OCI-M2 (cell line): ENCODE measurements around the gene RPL22.
"Not testable (repeated sequence)": the region's sequence is repeated elsewhere in the genome, so short reads cannot be mapped to it uniquely, and the experiment has no call there.

ENCODE experiments used
- DNase-seq: peaks from one replicate; lab custom pipeline; 2025; ENCODE audit not compliant: unreplicated experiment; lab: John Stamatoyannopoulos, UW

The RPL22 gene

DNA sequence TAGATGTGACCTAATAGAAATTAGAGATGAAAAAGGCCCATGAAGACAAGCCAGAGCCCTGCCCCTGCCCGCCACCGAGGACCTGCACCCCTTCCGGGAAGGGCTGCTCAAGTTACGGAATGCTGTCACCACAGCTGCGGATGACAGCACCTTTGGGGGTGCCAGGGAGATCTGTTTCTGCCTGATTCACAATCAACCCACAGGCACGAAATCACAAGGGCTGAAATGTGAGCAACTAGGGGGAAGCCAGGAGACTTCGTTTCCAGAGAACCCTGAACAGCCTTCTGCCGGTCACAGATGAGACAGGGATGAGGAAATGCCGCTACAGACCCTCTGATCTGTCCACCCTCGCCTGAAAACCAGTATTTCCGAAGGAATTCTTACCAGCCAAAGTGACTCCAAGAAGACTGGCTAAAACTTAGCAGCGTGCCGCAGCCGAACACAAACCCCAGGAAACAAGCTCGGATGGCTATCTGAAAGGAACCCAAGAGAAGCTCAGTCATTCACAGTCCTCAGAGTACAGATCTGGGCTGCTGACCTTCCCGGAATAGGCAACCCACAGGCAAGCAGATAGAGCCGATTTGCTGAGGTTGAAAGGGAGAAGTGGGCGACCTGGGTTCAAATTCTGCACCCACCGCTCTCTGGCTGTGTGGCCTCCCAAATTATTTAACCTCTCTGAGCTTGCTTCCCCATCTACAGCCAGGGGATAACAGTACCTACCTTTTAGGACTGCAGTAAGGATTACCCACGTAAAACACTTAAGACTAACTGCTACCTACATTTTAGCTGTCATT lies 35.3 kb upstream of the RPL22 start:
- no peak for DNase-seq

DNA sequence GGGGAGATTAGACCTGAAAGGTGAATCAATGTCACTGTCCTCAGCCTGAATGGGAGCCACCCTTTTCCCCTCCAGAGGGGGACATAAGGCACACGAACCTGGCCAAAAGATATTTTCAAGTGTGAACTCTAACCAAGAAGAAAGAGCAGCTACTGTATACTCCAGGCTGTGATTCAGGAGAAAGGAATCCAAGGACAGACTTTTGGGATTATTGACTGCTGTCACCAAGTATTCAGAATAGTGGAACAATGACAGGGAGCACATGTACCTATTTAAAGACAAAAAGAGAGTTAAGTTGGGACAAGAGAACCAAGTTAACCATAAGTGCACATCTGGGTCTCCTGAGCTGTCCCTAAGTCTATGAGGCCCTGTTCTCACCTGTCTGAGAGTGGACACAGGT lies 34.0 kb upstream of the RPL22 start:
- no peak for DNase-seq

DNA sequence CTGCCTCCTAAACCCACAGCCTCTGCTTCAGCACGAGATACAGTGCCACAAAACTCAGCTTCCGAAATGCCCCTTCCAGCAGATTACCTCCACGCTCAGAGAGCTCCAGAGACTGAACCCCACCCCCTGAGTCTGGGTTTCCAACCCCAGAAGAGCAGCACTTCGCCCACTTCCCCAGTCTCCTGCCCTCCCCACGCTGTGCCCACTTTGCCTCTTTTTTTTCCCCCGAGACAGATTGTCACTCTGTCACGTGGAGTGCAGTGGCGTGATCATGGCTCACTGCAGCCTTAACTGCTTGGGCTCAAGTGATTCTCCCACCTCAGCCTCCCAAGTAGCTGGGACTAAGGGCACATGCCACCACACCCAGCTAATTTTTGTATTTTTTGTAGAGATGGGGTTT lies 26.3 kb upstream of the RPL22 start:
- DNase-seq = no peak

DNA sequence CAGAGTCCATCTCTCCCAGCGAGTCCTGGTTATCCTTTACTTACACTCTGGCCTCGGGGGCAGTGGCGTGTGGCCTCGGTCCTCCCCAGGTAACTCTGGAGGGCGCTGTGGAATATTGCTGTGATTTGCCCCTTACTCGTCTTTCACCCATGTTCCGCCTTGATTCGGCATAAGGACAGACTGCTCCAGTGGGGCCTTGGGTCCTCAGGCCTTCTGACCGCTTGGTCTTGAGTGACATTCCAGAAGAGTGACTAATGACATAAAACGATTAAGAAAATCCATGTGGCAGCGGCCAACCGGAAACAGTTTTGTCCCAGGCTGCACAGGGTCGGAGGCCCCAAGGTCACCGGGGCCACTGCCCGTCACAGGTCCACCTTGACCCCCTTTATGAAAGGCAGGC lies 25.3 kb upstream of the RPL22 start:
- no peak for DNase-seq

DNA sequence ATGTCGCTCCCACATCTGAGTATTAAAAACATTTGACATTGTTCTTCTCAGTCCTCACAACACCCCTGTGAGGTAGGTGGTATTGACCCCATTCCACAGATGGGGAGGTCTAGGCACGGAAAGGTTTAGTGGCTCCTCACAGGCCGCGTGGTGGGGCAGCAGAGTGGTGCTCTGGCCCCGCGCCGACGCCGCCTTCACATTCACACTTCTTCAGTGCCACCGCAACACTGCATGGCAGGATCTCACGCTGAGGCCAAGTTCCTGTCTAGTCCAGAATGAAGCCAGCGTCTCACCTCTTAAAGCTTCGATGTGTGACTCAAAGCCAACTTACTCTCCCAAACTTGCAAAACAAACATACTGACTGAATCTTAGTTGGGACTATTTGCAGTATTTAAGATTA lies 24.2 kb upstream of the RPL22 start:
- DNase-seq = no peak

DNA sequence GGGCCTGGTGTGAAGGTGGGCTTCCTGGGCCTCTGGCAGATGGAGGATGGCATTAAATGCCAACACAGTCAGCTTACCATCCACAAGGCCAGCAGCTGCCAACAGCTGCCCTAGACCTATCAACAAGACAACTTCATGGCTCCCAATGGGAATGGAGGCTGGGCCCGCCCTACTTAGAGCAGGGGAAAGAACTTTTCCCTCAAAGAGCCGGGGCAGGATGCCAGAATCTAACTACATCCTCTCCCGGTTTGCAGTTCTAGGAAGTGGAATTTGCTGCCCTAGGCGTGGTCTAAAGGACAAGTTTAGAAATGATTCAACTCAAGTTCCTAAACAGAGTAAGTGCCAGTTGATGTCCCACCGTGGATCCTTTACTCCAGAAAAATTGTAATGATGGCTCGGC lies 23.2 kb upstream of the RPL22 start:
- no peak for DNase-seq

DNA sequence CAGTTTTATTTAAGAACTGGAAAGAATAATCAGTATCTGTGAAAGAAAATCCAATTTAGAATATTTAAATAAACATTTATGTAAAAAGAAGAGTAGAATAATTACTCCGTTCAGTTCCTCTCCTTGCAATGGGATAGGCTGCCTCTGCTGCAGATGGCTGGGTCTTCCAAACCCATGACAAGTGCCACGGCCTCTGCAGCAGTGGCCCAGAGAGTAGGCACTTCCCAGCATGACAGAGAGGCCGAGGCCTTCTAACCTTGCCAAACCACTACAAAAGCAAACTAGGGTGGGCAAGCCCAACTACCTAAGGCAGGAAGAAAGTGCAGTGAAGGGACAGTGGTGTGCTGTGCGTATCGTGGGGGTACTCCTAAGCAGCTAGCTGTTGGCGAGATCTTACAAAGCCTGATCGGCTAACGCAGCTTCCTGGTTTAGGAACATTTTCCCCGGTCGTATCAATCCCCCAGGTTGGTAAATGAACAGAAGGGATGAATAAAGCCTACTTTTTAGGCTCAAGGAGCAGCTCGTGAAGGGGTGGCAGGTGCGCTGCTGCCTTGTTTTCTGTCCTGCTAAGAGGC lies 21.9 kb upstream of the RPL22 start:
- DNase-seq = no peak

DNA sequence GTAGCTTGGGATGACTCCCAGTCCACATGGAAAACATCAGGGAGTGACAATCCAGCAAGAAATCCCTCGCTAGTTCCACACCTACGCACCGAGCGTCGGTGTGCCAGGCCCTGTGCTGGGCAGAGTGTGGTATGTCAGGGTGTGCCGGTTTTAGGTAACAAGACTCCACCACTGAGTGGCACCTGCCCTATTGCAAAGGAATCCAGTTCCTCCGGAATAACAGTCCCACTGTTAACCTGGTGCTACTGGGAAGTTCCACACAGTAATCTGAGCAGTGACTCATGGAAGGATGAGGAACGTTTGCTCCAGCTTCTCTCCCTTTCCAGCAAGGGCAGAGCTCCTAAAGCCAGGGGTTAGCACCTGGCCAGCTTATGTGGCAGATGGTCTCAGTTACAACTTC lies 20.8 kb upstream of the RPL22 start:
- DNase-seq = no peak

DNA sequence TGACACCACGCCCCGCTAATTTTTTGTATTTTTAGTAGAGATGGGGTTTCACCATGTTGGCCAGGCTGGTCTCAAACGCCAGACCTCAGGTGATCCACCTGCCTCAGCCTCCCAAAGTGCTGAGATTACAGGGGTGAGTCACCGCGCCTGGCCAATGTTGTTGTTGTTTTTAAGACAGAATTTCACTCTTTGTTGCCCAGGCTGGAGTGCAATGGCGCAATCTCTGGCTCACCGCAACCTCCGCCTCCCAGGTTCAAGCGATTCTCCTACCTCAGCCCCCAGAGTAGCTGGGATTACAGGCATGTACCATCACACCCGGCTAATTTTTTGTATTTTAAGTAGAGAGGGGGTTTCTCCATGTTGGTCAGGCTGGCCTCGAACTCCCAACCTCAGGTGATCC lies 20.2 kb upstream of the RPL22 start:
- DNase-seq = not testable (repeated sequence)

DNA sequence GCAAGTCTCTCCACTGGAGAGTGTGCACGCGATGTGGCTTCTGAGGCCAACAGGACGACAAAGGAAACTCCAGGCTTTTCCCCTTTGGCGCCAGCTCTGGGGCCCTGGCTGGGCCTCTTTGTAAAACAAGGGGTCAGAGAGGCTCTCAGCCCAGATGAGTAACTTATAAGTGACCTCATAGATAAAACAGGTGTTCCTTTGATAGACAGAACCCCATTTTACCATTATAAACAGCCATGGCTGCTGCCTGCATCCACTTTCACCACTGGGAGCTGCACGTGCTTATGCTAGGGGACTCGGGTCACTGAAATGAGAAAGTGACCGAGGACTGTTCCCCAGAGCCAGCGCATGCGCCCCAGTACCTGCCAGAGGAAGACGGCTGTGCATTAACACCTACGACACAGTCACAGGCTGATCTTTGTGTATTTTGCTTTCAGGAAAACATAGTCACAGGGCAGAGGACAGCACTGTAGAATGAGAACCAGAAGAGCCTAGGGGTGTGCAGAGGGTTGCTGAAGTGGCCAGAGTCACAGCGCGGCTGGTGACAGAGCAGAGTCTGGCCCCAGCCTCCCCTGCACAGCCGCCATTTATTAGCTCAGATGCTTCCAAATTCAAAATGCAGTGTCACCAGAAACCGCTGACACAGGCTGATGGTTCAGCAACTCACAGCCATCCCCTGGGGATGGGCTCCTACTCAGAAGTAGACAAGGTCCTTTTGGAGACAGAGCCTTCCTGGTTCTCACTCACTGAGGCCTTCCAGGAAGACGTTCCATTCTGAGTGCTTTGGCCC lies 19.2 kb upstream of the RPL22 start:
- no peak for DNase-seq

DNA sequence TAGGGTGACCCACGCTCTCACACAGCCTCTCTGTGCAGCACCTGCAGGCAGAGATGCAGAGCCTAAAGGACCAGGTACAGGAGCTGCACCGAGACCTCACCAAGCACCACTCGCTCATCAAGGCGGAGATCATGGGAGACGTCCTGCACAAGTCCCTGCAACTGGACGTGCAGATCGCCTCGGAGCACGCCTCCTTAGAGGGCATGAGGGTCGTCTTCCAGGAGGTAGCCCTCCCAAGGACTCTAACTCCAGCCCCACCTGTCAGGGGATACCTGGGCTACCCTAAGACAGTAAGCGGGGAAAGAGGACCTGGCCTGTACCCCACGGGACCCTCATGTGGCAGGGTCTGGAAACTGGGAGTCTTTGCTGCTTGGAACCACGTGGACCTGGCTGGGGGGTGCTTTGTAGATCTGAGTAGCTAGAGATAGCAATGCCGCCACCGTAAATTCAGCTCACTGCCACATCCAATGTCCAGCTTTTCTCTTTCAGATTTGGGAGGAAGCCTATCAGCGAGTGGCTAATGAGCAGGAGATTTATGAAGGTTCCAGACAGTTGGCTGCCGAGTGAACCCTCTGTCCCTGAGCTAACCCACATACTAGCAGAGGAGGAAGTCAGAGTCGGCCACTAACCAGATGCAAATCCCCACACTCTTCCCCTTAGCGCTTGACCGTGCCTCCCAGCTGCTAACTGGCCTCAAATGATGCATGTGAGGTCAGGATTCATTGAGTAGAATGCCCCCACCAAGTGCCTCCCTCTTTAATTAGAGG lies 13.0 kb upstream of the RPL22 start:
- DNase-seq = no peak

DNA sequence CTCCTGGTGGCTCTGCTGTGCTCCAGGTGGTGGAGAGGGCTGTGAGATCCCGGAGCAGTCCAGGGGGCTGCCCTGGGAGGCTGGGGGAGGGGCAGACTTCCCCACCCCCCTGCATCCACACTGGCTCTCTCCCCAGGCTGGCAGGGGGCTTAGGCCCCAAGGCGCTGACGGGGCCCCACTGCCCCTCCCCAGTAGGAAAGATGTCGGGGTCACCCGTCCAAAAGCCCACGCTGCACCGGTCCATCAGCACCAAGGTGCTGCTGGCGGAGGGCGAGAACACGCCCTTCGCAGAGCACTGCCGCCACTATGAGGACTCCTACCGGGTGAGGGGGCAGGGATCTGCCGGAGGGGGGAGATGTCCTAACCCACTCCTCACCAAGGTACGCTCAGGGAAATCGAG lies 12.3 kb upstream of the RPL22 start:
- DNase-seq = no peak

DNA sequence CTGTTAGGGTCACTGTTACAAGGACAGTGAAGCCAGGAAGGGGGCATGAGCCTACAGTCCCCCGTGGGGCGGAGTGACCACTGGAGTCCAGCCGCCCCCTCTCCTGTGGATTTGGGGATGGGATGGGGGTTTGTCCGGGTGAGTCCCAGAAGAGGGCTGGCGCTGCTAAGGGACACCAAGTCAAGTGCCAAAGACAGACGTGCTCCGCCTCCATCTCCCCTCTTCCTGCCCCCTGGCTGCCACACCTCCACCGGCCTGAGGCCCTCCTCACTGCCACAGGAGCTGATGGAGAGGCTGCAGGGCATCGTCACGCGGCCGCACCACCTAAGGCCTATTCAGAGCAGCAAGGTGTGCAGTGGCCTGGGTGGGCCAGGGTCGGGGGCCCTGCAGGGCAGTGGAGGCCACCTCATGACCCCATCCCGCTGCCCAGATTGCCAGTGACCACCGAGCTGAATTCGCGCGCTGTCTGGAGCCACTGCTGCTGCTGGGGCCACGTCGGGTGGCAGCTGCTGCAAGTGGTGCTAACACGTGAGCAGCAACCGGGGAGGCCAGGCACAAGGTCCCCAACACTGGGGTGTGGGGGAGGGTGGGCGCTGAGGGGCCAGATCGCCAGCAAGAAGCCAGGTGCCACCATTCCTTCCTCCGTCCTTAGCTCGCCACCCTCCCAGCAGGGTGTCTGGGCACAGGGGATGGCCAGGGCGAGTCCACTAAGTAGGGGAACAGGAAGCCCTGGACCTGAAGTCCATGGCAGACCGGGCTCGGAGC lies 11.4 kb upstream of the RPL22 start:
- DNase-seq = no peak

DNA sequence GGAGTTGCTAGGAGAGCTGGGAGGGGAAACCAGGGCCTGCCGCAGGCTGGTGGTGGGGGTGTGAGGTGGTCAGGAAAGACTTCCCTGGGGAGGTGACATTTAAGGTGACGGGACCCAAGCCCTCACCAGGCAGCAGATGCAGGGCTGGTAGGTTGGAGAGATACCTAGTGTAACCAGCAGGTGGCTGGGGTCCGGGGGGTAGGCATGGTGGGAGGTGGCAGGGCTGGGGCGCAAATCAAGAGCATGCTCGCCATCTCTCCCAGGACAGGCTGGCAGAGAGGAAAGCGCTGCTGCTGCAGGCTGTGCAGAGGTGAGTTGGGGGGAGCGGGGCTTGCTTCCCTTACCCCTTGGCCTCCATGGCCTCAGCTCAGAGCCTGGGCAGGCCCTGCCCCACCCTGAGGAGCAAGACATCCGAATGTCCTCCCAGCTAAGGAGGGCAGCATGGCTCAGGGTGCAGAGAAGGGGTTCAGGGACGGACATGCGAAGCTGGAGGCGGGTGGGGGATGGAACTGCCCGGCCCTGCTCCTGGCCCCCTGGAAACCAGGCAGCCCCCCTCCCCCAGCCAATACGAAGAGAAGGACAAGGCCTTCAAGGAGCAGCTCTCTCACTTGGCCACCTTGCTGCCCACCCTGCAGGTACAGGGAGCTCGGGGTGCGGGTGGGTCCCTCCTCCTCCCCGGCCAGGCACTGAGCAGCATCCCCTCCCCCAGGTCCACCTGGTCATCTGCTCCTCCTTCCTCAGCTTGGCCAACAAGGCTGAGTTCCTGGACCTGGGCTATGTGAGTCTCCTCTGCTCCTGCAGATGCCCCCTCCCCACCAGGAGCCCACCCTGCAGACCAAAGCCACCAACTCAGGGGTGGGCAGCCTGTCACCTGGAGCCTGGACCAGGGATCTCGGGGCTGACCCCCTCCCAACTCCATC lies 10.5 kb upstream of the RPL22 start:
- DNase-seq = no peak

DNA sequence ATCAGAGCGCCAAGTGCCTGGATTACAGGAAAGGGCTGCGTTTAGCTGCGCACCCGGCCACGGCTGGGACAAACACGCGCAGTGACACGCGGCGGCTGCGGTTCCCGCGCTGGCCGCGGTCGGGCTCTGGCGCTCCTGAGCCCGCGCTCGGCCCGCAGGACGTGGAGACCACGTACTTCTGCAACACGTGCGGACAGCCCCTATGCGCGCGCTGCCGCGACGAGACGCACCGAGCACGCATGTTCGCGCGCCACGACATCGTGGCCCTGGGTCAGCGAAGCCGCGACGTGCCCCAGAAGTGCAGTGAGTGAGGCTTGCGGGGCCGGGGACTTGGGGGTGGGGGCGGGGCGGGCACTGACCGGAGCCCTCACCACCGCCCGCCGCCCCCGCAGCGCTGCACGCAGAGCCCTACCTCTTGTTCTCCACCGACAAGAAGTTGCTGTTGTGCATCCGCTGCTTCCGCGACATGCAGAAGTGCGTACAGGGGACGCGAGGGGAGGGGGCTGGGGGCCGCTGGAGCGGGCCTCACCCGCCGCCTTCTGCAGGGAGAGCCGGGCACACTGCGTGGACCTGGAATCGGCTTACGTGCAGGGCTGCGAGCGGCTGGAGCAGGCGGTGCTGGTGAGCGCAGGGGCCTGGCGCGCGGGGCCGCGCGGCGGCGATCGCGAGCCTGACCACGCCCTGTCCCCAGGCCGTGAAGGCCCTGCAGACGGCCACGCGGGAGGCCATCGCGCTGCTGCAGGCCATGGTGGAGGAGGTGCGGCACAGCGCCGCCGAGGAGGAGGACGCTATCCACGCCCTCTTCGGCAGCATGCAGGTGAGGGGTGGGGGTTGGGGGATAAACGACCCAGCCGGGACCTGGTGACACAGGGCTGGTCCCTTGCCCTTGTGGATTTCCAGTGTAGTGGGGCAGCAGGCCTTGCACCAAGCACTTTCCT lies 9.6 kb upstream of the RPL22 start:
- DNase-seq = no peak

DNA sequence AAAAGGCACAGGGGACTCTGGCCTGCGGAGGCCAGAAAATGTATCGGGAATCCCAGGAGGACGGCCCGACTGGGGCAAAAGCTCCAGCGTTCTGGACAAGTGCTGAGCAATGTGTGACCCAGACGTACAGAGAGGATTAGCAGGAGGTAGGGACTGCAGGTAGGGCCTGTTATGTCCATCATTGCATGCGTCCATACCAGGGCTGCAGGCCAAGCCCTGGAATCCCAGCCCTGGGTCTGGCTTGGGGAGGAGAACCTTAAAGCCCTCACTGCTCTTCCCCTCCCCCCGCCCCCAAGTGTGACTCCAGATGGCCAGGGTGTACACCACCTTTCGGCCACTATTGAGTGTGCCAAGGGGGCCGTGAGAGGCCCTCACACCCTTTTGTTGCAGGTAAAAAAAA lies 8.5 kb upstream of the RPL22 start:
- no peak for DNase-seq

DNA sequence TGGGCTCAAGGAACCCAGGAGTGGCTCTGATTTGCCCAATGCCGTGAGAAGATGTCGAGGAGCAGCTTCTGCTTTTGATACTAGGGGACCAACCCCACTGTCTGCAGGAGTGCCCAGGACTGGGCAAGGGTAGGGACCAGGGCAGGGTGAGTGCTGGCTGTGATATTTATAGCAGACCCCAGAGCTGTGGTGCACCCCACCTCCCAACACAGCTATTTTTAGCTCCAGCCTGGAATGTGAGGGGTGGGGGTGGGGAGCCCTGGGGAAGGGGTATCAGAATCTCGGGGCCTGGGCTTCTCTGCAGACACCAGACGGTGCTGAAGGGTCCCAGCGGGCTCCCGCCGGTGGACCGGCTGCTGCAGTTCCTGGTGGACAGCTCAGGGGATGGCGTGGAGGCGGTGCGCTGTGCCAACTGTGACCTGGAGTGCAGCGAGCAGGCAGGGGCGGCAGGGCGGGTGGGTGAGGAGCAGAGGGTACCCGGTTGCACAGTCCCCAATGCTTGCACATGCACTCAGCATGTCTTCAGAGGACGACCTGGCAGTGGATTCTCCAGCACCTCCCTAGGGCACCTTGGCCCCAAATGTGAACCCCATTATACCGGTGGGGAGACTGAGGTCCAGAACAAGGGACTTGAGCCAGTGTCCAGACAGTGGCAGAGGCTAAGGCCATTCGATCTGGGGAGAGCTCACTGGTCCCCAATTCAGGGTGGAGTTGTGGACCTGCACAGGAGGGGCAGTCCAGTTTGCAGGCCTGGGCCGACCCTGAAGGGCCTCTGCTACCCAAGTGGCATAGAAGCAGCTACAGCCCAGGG lies 7.9 kb upstream of the RPL22 start:
- no peak for DNase-seq

DNA sequence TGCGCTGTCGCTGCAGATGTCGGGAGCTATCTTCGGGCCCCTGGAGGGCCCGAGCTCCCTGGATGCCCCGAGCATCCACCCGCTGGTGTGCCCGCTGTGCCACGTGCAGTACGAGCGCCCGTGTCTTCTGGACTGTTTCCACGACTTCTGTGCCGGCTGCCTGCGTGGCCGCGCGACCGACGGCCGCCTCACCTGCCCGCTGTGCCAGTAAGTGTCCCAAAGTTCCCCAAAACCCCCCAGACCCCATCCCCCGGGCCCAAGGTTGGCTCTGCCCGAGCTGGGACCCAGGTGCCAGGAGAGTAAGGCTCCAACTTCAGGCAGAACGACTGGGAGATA lies 7.1 kb upstream of the RPL22 start:
- DNase-seq = no peak
